SU-DHL-6 (cell line): ENCODE data around the gene MPC1.

Experiments used
- CTCF ChIP-seq: fragments of 200-600 bp; sonication (generic); IDR thresholded peaks from one replicate; pipeline ENCODE4 v1.5.1; 2017; ENCODE audit warnings: antibody characterized with exemption, mild to moderate bottlenecking, low read length, moderate library complexity; ENCODE audit not compliant: insufficient read depth, poor library complexity, severe bottlenecking
- EZH2phosphoT487 ChIP-seq: fragments of 200-600 bp; sonication (generic), shearing (Covaris generic); conservative IDR thresholded peaks from 2 replicates; pipeline ENCODE4 v1.6.1; 2018; ENCODE audit warnings: mild to moderate bottlenecking, antibody characterized with exemption, low read length, moderate library complexity, mixed read lengths

- TF ChIP-seq CTCF (no peak), EZH2phosphoT487 (no peak)
Observed at GRCh38 chr6:166361077-166361429, 21.7 kb downstream of the MPC1 start.
